ENCODE measurements around the gene PHF12.
A peak's percentile ranks its signal among the peaks of the same experiment; 100 is the strongest.
"Not testable (repeated sequence)": the region's sequence is repeated elsewhere in the genome, so short reads cannot be mapped to it uniquely, and the experiment has no call there.

Gene PHF12

DNA sequence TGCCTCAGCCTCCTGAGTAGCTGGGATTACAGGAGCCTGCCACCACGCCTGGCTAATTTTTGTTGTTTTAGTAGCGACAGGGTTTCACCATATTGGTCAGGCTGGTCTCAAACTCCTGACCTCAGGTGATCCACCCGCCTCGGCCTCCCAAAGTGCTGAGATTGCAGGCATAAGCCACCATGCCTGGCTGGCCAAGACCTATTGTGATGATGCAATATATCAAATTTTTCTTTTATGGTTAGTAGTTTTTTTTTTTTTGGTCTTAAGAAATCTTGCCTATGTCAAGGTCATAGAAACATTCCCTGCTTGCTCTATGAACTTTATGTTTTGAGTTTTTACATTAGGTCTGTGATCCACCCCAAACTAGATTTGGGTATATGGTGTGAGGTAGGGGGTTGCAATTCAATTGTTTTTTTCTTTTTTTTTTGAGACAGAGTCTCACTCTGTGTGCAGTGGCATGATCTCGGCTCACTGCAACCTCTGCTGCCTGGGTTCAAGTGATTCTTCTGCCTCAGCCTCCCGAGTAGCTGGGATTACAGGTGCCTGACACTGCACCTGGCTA lies 74.1 kb downstream of the PHF12 start:
- not testable (repeated sequence) for H3K4me3 ChIP-seq (ENCODE audit: low read length in 2 of 2); H3K27me3 ChIP-seq (ENCODE audit: control insufficient read depth in 2 of 2, insufficient read depth in 2 of 2, low read length in 2 of 2); H3K4me1 ChIP-seq (ENCODE audit: control insufficient read depth in 2 of 2, insufficient read depth in 2 of 2, low read length in 2 of 2); H3K9ac ChIP-seq (ENCODE audit: low read depth in 1 of 2, low read length in 2 of 2); H3K27ac ChIP-seq (ENCODE audit: low read depth in 2 of 2, low read length in 2 of 2); H3K9me3 ChIP-seq (ENCODE audit: control insufficient read depth in 2 of 2, low read length in 2 of 2)
- peaks cover 29 to 34% of the 10 kb centered on the region in 2 donors for H3K36me3 ChIP-seq (ENCODE audit: control insufficient read depth in 2 of 2, insufficient read depth in 2 of 2, low read length in 2 of 2)

DNA sequence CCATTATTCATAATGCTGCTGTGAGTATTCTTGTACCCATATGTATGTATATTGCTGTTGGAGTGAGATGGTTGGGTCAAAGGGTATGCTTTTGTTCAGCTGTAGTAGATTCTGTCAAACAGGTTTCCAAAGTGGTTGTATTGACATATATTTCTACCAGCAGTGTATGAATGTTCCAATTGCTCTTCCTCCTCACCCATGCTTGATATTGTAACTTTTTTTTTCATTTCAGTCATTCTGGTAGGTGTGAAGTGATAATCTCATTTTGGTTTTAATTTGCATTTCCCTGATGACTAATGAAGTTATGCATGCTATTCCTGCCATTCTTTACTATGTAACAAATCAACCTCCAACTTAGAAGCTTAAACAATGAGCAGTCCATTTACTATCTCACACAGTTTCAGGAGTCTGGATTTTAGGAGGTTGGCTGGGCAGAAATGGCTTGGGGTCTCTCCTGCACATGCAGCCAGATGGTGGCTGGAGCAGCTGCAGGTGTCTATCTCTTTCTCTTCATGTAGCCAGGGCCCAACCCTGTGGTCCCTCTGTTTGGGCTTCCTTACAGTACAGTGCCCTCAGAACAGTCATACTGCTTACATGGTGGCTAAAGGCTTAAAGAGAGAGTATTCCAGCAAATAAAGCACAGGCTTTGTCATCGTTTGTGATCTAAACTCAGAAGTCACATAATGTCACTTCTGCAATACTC lies 75.3 kb downstream of the PHF12 start:
- Histone ChIP-seq H3K27ac (ENCODE audit: low read depth in 2 of 2, low read length in 2 of 2) (no peak overlapping the region), H3K27me3 (ENCODE audit: control insufficient read depth in 2 of 2, insufficient read depth in 2 of 2, low read length in 2 of 2) (no peaks in the 10 kb centered on the region), H3K4me1 (ENCODE audit: control insufficient read depth in 2 of 2, insufficient read depth in 2 of 2, low read length in 2 of 2) (no peaks in the 10 kb centered on the region), H3K36me3 (ENCODE audit: control insufficient read depth in 2 of 2, insufficient read depth in 2 of 2, low read length in 2 of 2) (peaks cover 16 to 22% of the 10 kb centered on the region in 2 donors), H3K9me3 (ENCODE audit: control insufficient read depth in 2 of 2, low read length in 2 of 2) (no peaks in the 10 kb centered on the region), H3K9ac (ENCODE audit: low read depth in 1 of 2, low read length in 2 of 2) (no peak overlapping the region), H3K4me3 (ENCODE audit: low read length in 2 of 2) (no peak overlapping the region)

DNA sequence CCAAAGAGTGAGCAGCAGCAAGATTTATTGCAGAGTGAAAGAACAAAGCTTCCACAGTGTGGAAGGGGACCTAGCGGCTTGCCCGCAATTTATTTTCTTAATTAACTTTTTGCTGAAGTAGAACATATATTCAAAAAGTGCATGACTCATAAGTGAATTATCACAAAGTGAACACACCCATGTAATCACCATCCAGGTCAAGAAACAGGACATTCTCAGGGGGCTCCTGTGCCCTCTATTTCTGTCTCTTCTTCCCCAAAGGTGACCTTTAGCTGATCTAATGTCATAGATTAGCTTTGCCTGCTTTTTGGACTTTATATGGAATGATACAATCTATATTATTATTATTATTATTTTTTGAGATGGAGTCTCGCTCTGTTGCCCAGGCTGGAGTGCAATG lies 76.6 kb downstream of the PHF12 start:
- H3K4me3 ChIP-seq (ENCODE audit: low read length in 2 of 2) = no peak overlapping the region
- no peaks in the 10 kb centered on the region for H3K9me3 ChIP-seq (ENCODE audit: control insufficient read depth in 2 of 2, low read length in 2 of 2)
- no peak overlapping the region for H3K27ac ChIP-seq (ENCODE audit: low read depth in 2 of 2, low read length in 2 of 2)
- H3K9ac ChIP-seq (ENCODE audit: low read depth in 1 of 2, low read length in 2 of 2) = no peak overlapping the region
- peaks cover 4 to 9% of the 10 kb centered on the region in 2 donors for H3K36me3 ChIP-seq (ENCODE audit: control insufficient read depth in 2 of 2, insufficient read depth in 2 of 2, low read length in 2 of 2)
- no peaks in the 10 kb centered on the region for H3K4me1 ChIP-seq (ENCODE audit: control insufficient read depth in 2 of 2, insufficient read depth in 2 of 2, low read length in 2 of 2)
- H3K27me3 ChIP-seq (ENCODE audit: control insufficient read depth in 2 of 2, insufficient read depth in 2 of 2, low read length in 2 of 2) = no peaks in the 10 kb centered on the region

DNA sequence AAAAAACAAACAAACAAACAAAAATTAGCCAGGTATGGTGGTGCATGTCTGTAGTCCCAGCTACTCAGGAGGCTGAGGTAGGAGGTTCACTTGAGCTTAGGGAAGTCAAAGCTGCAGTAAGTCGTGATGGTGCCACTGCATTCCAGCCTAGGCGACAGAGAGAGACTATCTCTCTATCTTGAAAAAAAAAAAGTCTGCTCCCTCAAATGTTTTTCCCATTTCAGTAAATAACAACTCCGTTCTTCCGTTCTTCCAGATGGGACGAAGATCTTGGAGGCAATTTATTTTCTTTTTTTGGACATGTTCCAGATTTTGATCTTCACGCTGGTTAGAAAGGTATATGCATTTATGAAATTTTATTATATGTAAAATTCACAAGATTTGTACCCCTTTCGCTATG lies 77.5 kb downstream of the PHF12 start:
- H3K9ac ChIP-seq (ENCODE audit: low read depth in 1 of 2, low read length in 2 of 2) = no peak overlapping the region
- no peak overlapping the region for H3K27ac ChIP-seq (ENCODE audit: low read depth in 2 of 2, low read length in 2 of 2)
- no peaks in the 10 kb centered on the region for H3K27me3 ChIP-seq (ENCODE audit: control insufficient read depth in 2 of 2, insufficient read depth in 2 of 2, low read length in 2 of 2)
- H3K36me3 ChIP-seq (ENCODE audit: control insufficient read depth in 2 of 2, insufficient read depth in 2 of 2, low read length in 2 of 2) = no peaks in the 10 kb centered on the region
- H3K9me3 ChIP-seq (ENCODE audit: control insufficient read depth in 2 of 2, low read length in 2 of 2) = no peaks in the 10 kb centered on the region
- H3K4me3 ChIP-seq (ENCODE audit: low read length in 2 of 2) = no peak overlapping the region
- H3K4me1 ChIP-seq (ENCODE audit: control insufficient read depth in 2 of 2, insufficient read depth in 2 of 2, low read length in 2 of 2) = no peaks in the 10 kb centered on the region

DNA sequence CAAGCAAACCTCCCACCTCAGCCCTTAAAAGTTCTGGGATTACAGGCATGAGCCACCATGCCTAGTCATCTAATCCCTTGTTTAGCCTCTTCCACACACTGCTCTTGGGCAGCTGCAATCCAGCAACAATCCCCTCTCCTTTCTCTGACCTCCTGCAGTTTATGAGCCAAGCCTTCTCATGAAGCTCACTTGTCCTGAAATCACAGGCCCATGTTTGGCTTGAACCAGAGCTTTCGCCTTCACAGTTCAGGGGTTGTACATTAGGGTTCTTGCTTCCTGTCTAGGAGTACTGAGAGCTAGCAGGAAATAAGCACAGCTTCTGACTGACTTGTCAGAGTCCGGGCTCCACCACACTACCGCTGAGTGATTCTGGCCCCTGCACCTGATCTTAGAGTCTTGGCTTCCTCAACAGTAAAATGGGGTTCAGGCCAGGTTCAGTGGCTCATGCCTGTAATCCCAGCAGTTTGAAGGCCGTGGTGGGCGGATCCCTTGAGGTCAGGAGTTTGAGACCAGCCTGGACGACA lies 80.2 kb downstream of the PHF12 start:
- Histone ChIP-seq H3K4me1 (ENCODE audit: control insufficient read depth in 2 of 2, insufficient read depth in 2 of 2, low read length in 2 of 2) (no peaks in the 10 kb centered on the region), H3K36me3 (ENCODE audit: control insufficient read depth in 2 of 2, insufficient read depth in 2 of 2, low read length in 2 of 2) (no peaks in the 10 kb centered on the region), H3K4me3 (ENCODE audit: low read length in 2 of 2) (no peak overlapping the region), H3K9me3 (ENCODE audit: control insufficient read depth in 2 of 2, low read length in 2 of 2) (no peaks in the 10 kb centered on the region), H3K27ac (ENCODE audit: low read depth in 2 of 2, low read length in 2 of 2) (no peak overlapping the region), H3K9ac (ENCODE audit: low read depth in 1 of 2, low read length in 2 of 2) (no peak overlapping the region), H3K27me3 (ENCODE audit: control insufficient read depth in 2 of 2, insufficient read depth in 2 of 2, low read length in 2 of 2) (no peaks in the 10 kb centered on the region)

DNA sequence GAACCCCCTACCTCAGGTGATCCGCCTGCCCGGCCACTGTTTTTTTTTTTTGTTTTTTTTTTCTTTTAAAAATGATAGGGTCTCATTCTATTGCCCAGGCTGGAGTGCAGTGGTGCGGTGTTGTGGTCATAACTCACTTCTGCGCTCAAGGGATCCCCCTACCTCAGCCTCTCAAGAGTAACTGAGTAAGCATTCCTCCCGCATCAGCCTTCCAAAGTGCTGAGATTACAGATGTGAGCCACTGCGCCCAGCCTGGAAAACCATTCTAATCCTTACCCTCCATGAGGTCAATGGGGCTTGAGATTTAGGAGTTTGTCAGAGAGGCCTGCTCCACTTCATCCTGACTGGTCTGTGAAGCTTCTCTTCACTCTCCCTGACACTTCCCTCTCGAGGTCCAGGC lies 84.0 kb downstream of the PHF12 start:
- H3K36me3 ChIP-seq (ENCODE audit: control insufficient read depth in 2 of 2, insufficient read depth in 2 of 2, low read length in 2 of 2) = no peaks in the 10 kb centered on the region
- no peaks in the 10 kb centered on the region for H3K9me3 ChIP-seq (ENCODE audit: control insufficient read depth in 2 of 2, low read length in 2 of 2)
- no peak overlapping the region for H3K4me3 ChIP-seq (ENCODE audit: low read length in 2 of 2)
- peaks cover 9 to 15% of the 10 kb centered on the region in 2 donors for H3K4me1 ChIP-seq (ENCODE audit: control insufficient read depth in 2 of 2, insufficient read depth in 2 of 2, low read length in 2 of 2)
- H3K27ac ChIP-seq (ENCODE audit: low read depth in 2 of 2, low read length in 2 of 2) = no peak overlapping the region
- H3K27me3 ChIP-seq (ENCODE audit: control insufficient read depth in 2 of 2, insufficient read depth in 2 of 2, low read length in 2 of 2) = no peaks in the 10 kb centered on the region
- no peak overlapping the region for H3K9ac ChIP-seq (ENCODE audit: low read depth in 1 of 2, low read length in 2 of 2)

DNA sequence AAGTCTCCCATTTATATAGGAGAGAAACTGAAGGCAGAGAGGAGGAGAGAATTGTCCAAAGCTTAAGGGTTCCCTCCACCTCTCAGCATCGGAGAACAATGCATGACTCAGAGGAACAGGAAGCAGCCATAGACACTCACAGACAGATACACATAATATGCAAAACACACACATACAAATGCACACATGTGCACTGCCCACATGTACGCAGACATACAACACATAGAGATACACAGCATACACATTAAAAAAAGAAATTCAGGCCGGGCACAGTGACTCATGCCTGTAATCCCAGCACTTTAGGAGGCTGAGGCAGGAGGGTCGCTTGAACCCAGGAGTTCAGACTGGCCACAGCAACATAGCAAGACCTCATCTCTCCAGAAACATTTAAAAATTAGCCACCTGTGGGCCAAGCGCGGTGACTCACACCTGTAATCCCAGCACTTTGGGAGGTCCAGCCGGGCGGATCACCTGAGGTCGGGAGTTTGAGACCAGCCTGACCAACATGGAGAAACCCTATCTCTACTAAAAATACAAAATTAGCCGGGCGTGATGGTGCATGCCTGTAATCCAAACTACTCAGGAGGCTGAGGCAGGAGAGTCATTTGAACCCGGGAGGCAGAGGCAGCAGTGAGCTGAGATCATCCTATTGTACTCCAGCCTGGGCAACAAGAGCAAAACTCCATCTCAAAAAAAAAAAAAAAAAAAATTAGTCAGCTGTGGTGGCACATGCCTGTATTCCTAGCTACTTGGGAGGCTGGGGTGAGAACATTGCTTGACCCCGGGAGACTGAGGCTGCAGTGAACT lies 85.2 kb downstream of the PHF12 start:
- no peaks in the 10 kb centered on the region for H3K27me3 ChIP-seq (ENCODE audit: control insufficient read depth in 2 of 2, insufficient read depth in 2 of 2, low read length in 2 of 2)
- H3K27ac ChIP-seq (ENCODE audit: low read depth in 2 of 2, low read length in 2 of 2) = peak overlapping the region; percentile 77 to 78
- H3K4me3 ChIP-seq (ENCODE audit: low read length in 2 of 2) = no peak overlapping the region
- peak overlapping the region in 1 of 2 donors; percentile 42 for H3K9ac ChIP-seq (ENCODE audit: low read depth in 1 of 2, low read length in 2 of 2)
- H3K4me1 ChIP-seq (ENCODE audit: control insufficient read depth in 2 of 2, insufficient read depth in 2 of 2, low read length in 2 of 2) = peaks cover 9 to 21% of the 10 kb centered on the region in 2 donors
- no peaks in the 10 kb centered on the region for H3K9me3 ChIP-seq (ENCODE audit: control insufficient read depth in 2 of 2, low read length in 2 of 2)
- no peaks in the 10 kb centered on the region for H3K36me3 ChIP-seq (ENCODE audit: control insufficient read depth in 2 of 2, insufficient read depth in 2 of 2, low read length in 2 of 2)

DNA sequence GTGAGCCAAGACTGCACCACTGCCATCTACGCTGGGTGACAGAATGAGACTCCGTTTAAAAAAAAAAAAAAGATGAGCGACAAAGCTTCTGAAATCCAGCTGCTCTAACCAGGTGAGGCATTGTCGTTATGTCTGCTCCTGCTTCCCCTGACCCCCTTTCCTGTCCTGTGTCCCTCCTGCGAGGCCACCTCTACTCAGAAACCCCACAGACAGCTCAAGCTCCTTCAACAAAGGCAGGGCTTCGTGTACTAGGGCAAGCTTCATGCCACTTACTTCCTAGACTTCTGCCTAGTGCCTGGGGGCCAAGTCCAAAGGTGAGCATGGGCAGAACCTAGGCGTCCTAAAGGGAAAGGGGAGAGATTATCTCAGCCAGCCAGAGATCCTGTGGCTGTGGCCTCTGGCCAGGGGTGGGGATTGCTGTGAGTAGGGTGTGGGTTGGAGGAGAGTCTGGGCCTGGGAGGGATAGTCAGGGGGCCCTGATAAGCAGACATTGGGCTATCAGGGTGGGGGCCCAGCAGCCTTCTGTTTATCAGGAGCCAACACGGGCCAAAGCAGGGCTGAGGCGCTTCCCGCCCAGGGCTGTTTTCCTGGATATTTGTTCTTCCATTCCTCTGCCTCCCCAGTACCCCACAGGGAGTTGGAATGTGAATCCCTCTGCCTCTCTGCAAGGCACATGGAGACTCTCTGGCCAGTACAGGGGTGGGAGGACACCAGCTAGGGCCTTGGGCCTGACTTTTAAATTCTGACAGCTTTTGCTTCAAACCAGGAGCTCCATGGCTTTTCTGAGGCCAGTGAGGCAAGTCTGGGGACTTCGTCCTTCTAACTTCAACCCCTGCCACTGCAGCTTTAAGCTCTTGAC lies 86.1 kb downstream of the PHF12 start:
- peak overlapping the region in 1 of 2 donors; percentile 42 for H3K9ac ChIP-seq (ENCODE audit: low read depth in 1 of 2, low read length in 2 of 2)
- no peaks in the 10 kb centered on the region for H3K27me3 ChIP-seq (ENCODE audit: control insufficient read depth in 2 of 2, insufficient read depth in 2 of 2, low read length in 2 of 2)
- no peaks in the 10 kb centered on the region for H3K9me3 ChIP-seq (ENCODE audit: control insufficient read depth in 2 of 2, low read length in 2 of 2)
- H3K27ac ChIP-seq (ENCODE audit: low read depth in 2 of 2, low read length in 2 of 2) = peak overlapping the region; percentile 77 to 78
- H3K4me3 ChIP-seq (ENCODE audit: low read length in 2 of 2) = no peak overlapping the region
- peaks cover 9 to 21% of the 10 kb centered on the region in 2 donors for H3K4me1 ChIP-seq (ENCODE audit: control insufficient read depth in 2 of 2, insufficient read depth in 2 of 2, low read length in 2 of 2)
- peaks cover 5 to 6% of the 10 kb centered on the region in 2 donors for H3K36me3 ChIP-seq (ENCODE audit: control insufficient read depth in 2 of 2, insufficient read depth in 2 of 2, low read length in 2 of 2)

DNA sequence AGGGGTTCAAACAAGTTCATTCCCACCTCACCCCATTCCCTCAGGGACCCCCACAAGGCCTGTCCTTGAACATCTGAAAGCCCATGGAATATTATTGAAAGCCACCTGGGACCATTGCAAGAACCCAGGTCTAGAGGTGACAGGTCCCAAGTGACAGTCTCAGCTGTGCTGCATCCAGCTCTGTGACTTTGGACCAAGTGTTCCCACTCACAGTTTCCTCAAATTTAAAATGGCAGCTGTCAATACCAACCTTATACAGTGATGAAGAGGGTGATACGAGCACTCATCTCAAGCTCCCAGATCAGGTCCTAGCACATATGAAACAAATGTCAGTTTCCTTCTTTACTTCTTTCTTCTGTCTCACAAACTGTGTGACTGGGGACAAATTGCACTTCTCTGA lies 87.4 kb downstream of the PHF12 start:
- H3K4me3 ChIP-seq (ENCODE audit: low read length in 2 of 2) = no peak overlapping the region
- peaks cover 8 to 10% of the 10 kb centered on the region in 2 donors for H3K36me3 ChIP-seq (ENCODE audit: control insufficient read depth in 2 of 2, insufficient read depth in 2 of 2, low read length in 2 of 2)
- no peak overlapping the region for H3K9ac ChIP-seq (ENCODE audit: low read depth in 1 of 2, low read length in 2 of 2)
- no peak overlapping the region for H3K27ac ChIP-seq (ENCODE audit: low read depth in 2 of 2, low read length in 2 of 2)
- H3K4me1 ChIP-seq (ENCODE audit: control insufficient read depth in 2 of 2, insufficient read depth in 2 of 2, low read length in 2 of 2) = peaks cover 9 to 21% of the 10 kb centered on the region in 2 donors
- H3K9me3 ChIP-seq (ENCODE audit: control insufficient read depth in 2 of 2, low read length in 2 of 2) = no peaks in the 10 kb centered on the region
- H3K27me3 ChIP-seq (ENCODE audit: control insufficient read depth in 2 of 2, insufficient read depth in 2 of 2, low read length in 2 of 2) = no peaks in the 10 kb centered on the region
